Erythroblast (primary cell): ENCODE measurements around the gene ACTN1.

Experiments used
- GATA1 ChIP-seq: IDR thresholded peaks from 2 replicates; pipeline ENCODE4 v1.6.1; 2011; ENCODE audit warnings: low read depth, mild to moderate bottlenecking, control low read depth, low read length, moderate library complexity
- POLR2A ChIP-seq: IDR thresholded peaks from 2 replicates; pipeline ENCODE4 v1.6.1; 2011; ENCODE audit warnings: mild to moderate bottlenecking, low read length

DNA sequence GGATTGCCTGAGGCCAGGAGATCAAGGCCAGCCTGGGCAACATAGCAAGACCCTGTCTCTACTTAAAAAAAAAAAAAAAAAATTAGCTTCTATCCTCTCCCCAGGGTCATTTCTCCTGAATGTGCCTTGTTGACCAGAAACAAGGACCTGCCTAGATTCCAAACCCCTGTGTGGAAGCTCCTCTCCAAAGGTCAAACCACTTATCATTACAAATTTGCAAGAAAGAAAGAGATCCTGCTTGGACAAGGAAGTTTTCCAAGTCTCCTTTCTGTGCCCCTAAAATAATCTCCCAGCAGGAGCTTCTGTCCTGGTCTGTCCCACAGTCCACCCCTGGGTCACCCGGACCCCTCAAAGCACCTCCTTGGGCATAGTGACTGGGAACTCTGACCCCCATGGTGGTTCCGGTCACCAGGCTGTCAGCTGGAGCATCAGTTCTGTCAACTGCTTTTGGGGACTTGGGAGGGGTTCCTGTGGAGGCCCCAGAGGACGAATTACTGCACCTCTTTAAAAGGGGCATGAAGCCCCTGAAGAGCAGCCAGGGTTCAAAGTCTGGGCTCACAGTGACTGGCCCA lies 38.4 kb downstream of the ACTN1 start:
- TF ChIP-seq POLR2A (no peak), GATA1 (no peak)
